HG02852 (cell line): ENCODE results near the gene ARSB.

Source experiments
- ATAC-seq: cut with Tn5 transposase; IDR thresholded peaks from one replicate; pipeline ENCODE4 v1.9.1; 2021; ENCODE audit warnings: mild to moderate bottlenecking, moderate library complexity; ENCODE audit not compliant: unreplicated experiment

ARSB gene

GRCh38 chr5:78731884-78732283, 253.2 kb downstream of the ARSB start:
- ATAC-seq = no peak

- ATAC-seq = no peak
Measured at GRCh38 chr5:78730300-78731094, 254.6 kb downstream of the ARSB start.

GRCh38 chr5:78727786-78728761, 257.0 kb downstream of the ARSB start:
- ATAC-seq = peak; percentile 83
